ENCODE data around the gene MAPKAPK2.
"Not testable (repeated sequence)": the region's sequence is repeated elsewhere in the genome, so short reads cannot be mapped to it uniquely, and the experiment has no call there.

The MAPKAPK2 gene

GRCh38 chr1:206752481-206752880, 67.8 kb downstream of the MAPKAPK2 start:
- no peak for DNase-seq

GRCh38 chr1:206753141-206753540, 68.4 kb downstream of the MAPKAPK2 start:
- no peak for DNase-seq

GRCh38 chr1:206754011-206754410, 69.3 kb downstream of the MAPKAPK2 start:
- no peak for DNase-seq

- DNase-seq, result no peak
Observed at GRCh38 chr1:206757524-206758266, 73.0 kb downstream of the MAPKAPK2 start.

GRCh38 chr1:206760590-206760989, 75.9 kb downstream of the MAPKAPK2 start:
- DNase-seq, result no peak

GRCh38 chr1:206761159-206761768, 76.6 kb downstream of the MAPKAPK2 start:
- DNase-seq, result no peak

GRCh38 chr1:206762741-206763364, 78.1 kb downstream of the MAPKAPK2 start:
- not testable (repeated sequence) for DNase-seq

- DNase-seq, result not testable (repeated sequence)
Observed at GRCh38 chr1:206765771-206766170, 81.1 kb downstream of the MAPKAPK2 start.

GRCh38 chr1:206766251-206766856, 81.6 kb downstream of the MAPKAPK2 start:
- no peak for DNase-seq

GRCh38 chr1:206768472-206769303, 84.0 kb downstream of the MAPKAPK2 start:
- no peak for DNase-seq

- no peak for DNase-seq
Observed at GRCh38 chr1:206769304-206769731, 84.6 kb downstream of the MAPKAPK2 start.

GRCh38 chr1:206770531-206771337, 86.0 kb downstream of the MAPKAPK2 start, which contains the start of gene IL19:
TSS of gene IL19 (plus strand) at chr1:206770773. CDS start at chr1:206836663, 65,890 bp downstream.
- DNase-seq, result no peak

GRCh38 chr1:206771338-206771692, 86.6 kb downstream of the MAPKAPK2 start:
- DNase-seq, result no peak

- DNase-seq, result no peak
Observed at GRCh38 chr1:206772243-206772937, 87.7 kb downstream of the MAPKAPK2 start, which contains the start of gene IL10. TSS of gene IL10 (minus strand) at chr1:206772494. CDS start at chr1:206772435, 59 bp downstream.

- no peak for DNase-seq
Observed at GRCh38 chr1:206774093-206774492, 89.4 kb downstream of the MAPKAPK2 start.

GRCh38 chr1:206776229-206776628, 91.5 kb downstream of the MAPKAPK2 start:
- DNase-seq, result no peak

GRCh38 chr1:206778031-206778430, 93.3 kb downstream of the MAPKAPK2 start:
- no peak for DNase-seq

GRCh38 chr1:206778911-206779310, 94.2 kb downstream of the MAPKAPK2 start:
- not testable (repeated sequence) for DNase-seq

- no peak for DNase-seq
Observed at GRCh38 chr1:206779638-206780037, 94.9 kb downstream of the MAPKAPK2 start.

GRCh38 chr1:206782448-206782847, 97.7 kb downstream of the MAPKAPK2 start:
- no peak for DNase-seq

- DNase-seq, result no peak
Observed at GRCh38 chr1:206783506-206783905, 98.8 kb downstream of the MAPKAPK2 start.
